Neural progenitor cell (in vitro differentiated cells): ENCODE data around the gene ABCA7. TPM values are rescaled to one million over a fixed set of nuclear protein-coding genes. Genes with fewer than 3 reads are reported as not detected.

Experiments
- DNase-seq: peaks from one replicate; pipeline ENCODE4 v3.0.0-alpha.2; 2016; ENCODE audit warnings: low spot score
- H2AFZ ChIP-seq: fragments of 200-600 bp; sonication (generic); replicated peaks from 2 replicates; pipeline ENCODE4 v1.6.1; 2016; ENCODE audit warnings: antibody characterized with exemption
- H3F3A ChIP-seq: fragments of 200-600 bp; sonication (generic); 2 replicates; pipeline ENCODE4 v1.6.1; 2016; ENCODE audit warnings: antibody characterized with exemption, low read depth
- H3K27ac ChIP-seq: fragments of 200-600 bp; sonication (generic); 2 replicates; pipeline ENCODE4 v1.5.1; 2016; ENCODE audit warnings: mild to moderate bottlenecking
- H3K27me3 ChIP-seq: fragments of 200-600 bp; sonication (generic); 2 replicates; pipeline ENCODE4 v1.6.1; 2016; ENCODE audit warnings: mild to moderate bottlenecking, moderate library complexity
- H3K36me3 ChIP-seq: fragments of 200-600 bp; sonication (generic); 2 replicates; pipeline ENCODE4 v1.5.1; 2016
- H3K4me1 ChIP-seq: fragments of 200-600 bp; sonication (generic); 2 replicates; pipeline ENCODE4 v1.6.1; 2016; ENCODE audit warnings: mixed run types
- H3K4me2 ChIP-seq: fragments of 200-600 bp; sonication (generic); 2 replicates; pipeline ENCODE4 v1.6.1; 2016
- H3K4me3 ChIP-seq: fragments of 200-600 bp; sonication (generic); 2 replicates; pipeline ENCODE4 v1.5.1; 2016
- H3K79me2 ChIP-seq: fragments of 200-600 bp; sonication (generic); 2 replicates; pipeline ENCODE4 v1.6.1; 2016; ENCODE audit warnings: low read depth
- H3K9ac ChIP-seq: fragments of 200-600 bp; sonication (generic); 2 replicates; pipeline ENCODE4 v1.6.1; 2016
- H3K9me3 ChIP-seq: fragments of 200-600 bp; sonication (generic); 2 replicates; pipeline ENCODE4 v1.5.1; 2016; ENCODE audit warnings: low read depth
- H4K20me1 ChIP-seq: fragments of 200-600 bp; sonication (generic); 2 replicates; pipeline ENCODE4 v1.6.1; 2016; ENCODE audit warnings: low read depth
- H3K27ac Mint-ChIP-seq: 3 replicates; pipeline ENCODE4 v1.8.0; 2021; ENCODE audit warnings: mixed read lengths
- H3K27me3 Mint-ChIP-seq: 2 replicates; pipeline ENCODE4 v1.8.0; 2022; ENCODE audit warnings: low read depth, mild to moderate bottlenecking, inconsistent platforms, moderate library complexity, mixed read lengths; ENCODE audit not compliant: insufficient read depth
- H3K36me3 Mint-ChIP-seq: 3 replicates; pipeline ENCODE4 v1.8.0; 2021; ENCODE audit warnings: mixed read lengths
- H3K4me1 Mint-ChIP-seq: 3 replicates; pipeline ENCODE4 v1.8.0; 2021; ENCODE audit warnings: mixed read lengths
- H3K4me3 Mint-ChIP-seq: 3 replicates; pipeline ENCODE4 v1.8.0; 2021; ENCODE audit warnings: mild to moderate bottlenecking, moderate library complexity, mixed read lengths
- H3K9me3 Mint-ChIP-seq: 3 replicates; pipeline ENCODE4 v1.8.0; 2020; ENCODE audit warnings: mixed read lengths
- CTCF ChIP-seq: fragments of 200-600 bp; sonication (generic); IDR thresholded peaks from 2 replicates; pipeline ENCODE4 v1.5.1; 2017; ENCODE audit warnings: antibody characterized with exemption, mild to moderate bottlenecking
- EZH2 ChIP-seq: fragments of 200-600 bp; sonication (generic); IDR thresholded peaks from 2 replicates; pipeline ENCODE4 v1.6.1; 2017; ENCODE audit warnings: antibody characterized with exemption, mild to moderate bottlenecking, moderate library complexity
- EZH2phosphoT487 ChIP-seq: fragments of 200-600 bp; sonication (generic); IDR thresholded peaks from 2 replicates; pipeline ENCODE4 v1.6.1; 2017; ENCODE audit warnings: antibody characterized with exemption
- total RNA-seq: library from RNA; depleted of rRNA; stranded (reverse); fragments of >200 nt; gene quantifications from 2 replicates; pipeline ENCODE4 v1.2.3, GENCODE V29; 2015; ENCODE audit warnings: low replicate concordance

ABCA7 gene
- total RNA-seq, 1 donor from 2014 or later = 1.4 TPM

GRCh38 chr19:1028062-1028926 is 11.6 kb upstream of the ABCA7 start:
- Histone ChIP-seq H3K27ac (peak overlapping the region; percentile 95), H3K9ac (no peak overlapping the region), H2AFZ (no peak overlapping the region), H3K4me2 (peak overlapping the region; percentile 94), H3K27me3 (no peaks in the 10 kb centered on the region), H3K79me2 (peaks cover 55% of the 10 kb centered on the region), H4K20me1 (peaks cover 60% of the 10 kb centered on the region), H3K9me3 (no peaks in the 10 kb centered on the region), H3F3A (peaks cover 45% of the 10 kb centered on the region), H3K36me3 (peaks cover 3% of the 10 kb centered on the region), H3K4me1 (no peaks in the 10 kb centered on the region), H3K4me3 (peak overlapping the region; percentile 92)
- peaks cover 10% of the 10 kb centered on the region for H3K36me3 Mint-ChIP-seq
- peaks cover 3% of the 10 kb centered on the region for H3K27me3 Mint-ChIP-seq
- H3K4me3 Mint-ChIP-seq = peak overlapping the region; percentile 82
- no peaks in the 10 kb centered on the region for H3K9me3 Mint-ChIP-seq
- TF ChIP-seq EZH2phosphoT487 (peak; percentile 17), EZH2 (no peak), CTCF (no peak)
- H3K4me1 Mint-ChIP-seq = peaks cover 12% of the 10 kb centered on the region
- DNase-seq = peak; percentile 94
- peak overlapping the region; percentile 94 for H3K27ac Mint-ChIP-seq

- H3K36me3 Mint-ChIP-seq = peaks cover 17% of the 10 kb centered on the region
- H3K4me3 ChIP-seq = no peak overlapping the region
- peaks cover 2% of the 10 kb centered on the region for H3K27me3 Mint-ChIP-seq
- H2AFZ ChIP-seq = no peak overlapping the region
- H3K4me1 Mint-ChIP-seq = peaks cover 3% of the 10 kb centered on the region
- TF ChIP-seq EZH2 (no peak), CTCF (no peak), EZH2phosphoT487 (no peak)
- H3K79me2 ChIP-seq = peaks cover 47% of the 10 kb centered on the region
- H3K9ac ChIP-seq = no peak overlapping the region
- DNase-seq = no peak
- H3K27me3 ChIP-seq = no peaks in the 10 kb centered on the region
- H3K36me3 ChIP-seq = peaks cover 3% of the 10 kb centered on the region
- no peak overlapping the region for H3K4me3 Mint-ChIP-seq
- H3K9me3 ChIP-seq = no peaks in the 10 kb centered on the region
- no peak overlapping the region for H3K4me2 ChIP-seq
- no peaks in the 10 kb centered on the region for H3K4me1 ChIP-seq
- no peak overlapping the region for H3K27ac Mint-ChIP-seq
- no peak overlapping the region for H3K27ac ChIP-seq
- no peaks in the 10 kb centered on the region for H3K9me3 Mint-ChIP-seq
- H4K20me1 ChIP-seq = peaks cover 68% of the 10 kb centered on the region
- peaks cover 29% of the 10 kb centered on the region for H3F3A ChIP-seq
These were observed 7.5 kb upstream of the ABCA7 start for GRCh38 chr19:1032264-1032867.

- Histone ChIP-seq H3K9ac (no peak overlapping the region), H3K27ac (no peak overlapping the region), H3K27me3 (no peaks in the 10 kb centered on the region), H3K4me1 (peaks cover 4% of the 10 kb centered on the region), H3F3A (peaks cover 47% of the 10 kb centered on the region), H3K9me3 (no peaks in the 10 kb centered on the region), H4K20me1 (peaks cover 56% of the 10 kb centered on the region), H3K4me2 (no peak overlapping the region), H3K4me3 (no peak overlapping the region), H2AFZ (no peak overlapping the region), H3K79me2 (peaks cover 10% of the 10 kb centered on the region), H3K36me3 (peaks cover 3% of the 10 kb centered on the region)
- Mint-ChIP-seq H3K27me3 (peaks cover 8% of the 10 kb centered on the region), H3K27ac (no peak overlapping the region), H3K9me3 (no peaks in the 10 kb centered on the region), H3K36me3 (peaks cover 21% of the 10 kb centered on the region), H3K4me1 (peaks cover 17% of the 10 kb centered on the region), H3K4me3 (no peak overlapping the region)
- DNase-seq = peak; percentile 44
- TF ChIP-seq CTCF = peak; percentile 26
- no peak for TF ChIP-seq EZH2phosphoT487
- no peak for TF ChIP-seq EZH2
These were observed 3.8 kb upstream of the ABCA7 start for GRCh38 chr19:1035998-1036621.
